Osteoblast (primary cell): ENCODE measurements around the gene OR2D3. TPM values are rescaled to one million over a fixed set of nuclear protein-coding genes. Genes with fewer than 3 reads are reported as not detected.
A peak's percentile ranks its signal among the peaks of the same experiment; 100 is the strongest.
"Not testable (repeated sequence)": the region's sequence is repeated elsewhere in the genome, so short reads cannot be mapped to it uniquely, and the experiment has no call there.

Experiments
- DNase-seq: peaks from one replicate; pipeline ENCODE4 v3.0.0; 2011; ENCODE audit warnings: low spot score, mixed read lengths; ENCODE audit not compliant: insufficient read length; ENCODE audit errors: missing footprints
- H2AFZ ChIP-seq: 2 replicates; pipeline ENCODE4 v1.6.0; 2011; ENCODE audit warnings: mild to moderate bottlenecking, low read length
- H3K27ac ChIP-seq: 2 replicates; pipeline ENCODE4 v1.5.1; 2011; ENCODE audit warnings: mild to moderate bottlenecking, low read depth, low read length, moderate library complexity
- H3K27me3 ChIP-seq: 2 replicates; pipeline ENCODE4 v1.6.0; 2012; ENCODE audit warnings: mild to moderate bottlenecking, control low read depth, inconsistent platforms, low read length, moderate library complexity; ENCODE audit not compliant: insufficient read depth
- H3K36me3 ChIP-seq: 2 replicates; pipeline ENCODE4 v1.5.1; 2011; ENCODE audit warnings: mild to moderate bottlenecking, low read length, control low read depth, moderate library complexity; ENCODE audit not compliant: insufficient read depth
- H3K4me1 ChIP-seq: 2 replicates; pipeline ENCODE4 v1.5.1; 2011; ENCODE audit warnings: mild to moderate bottlenecking, low read length, control low read depth, moderate library complexity; ENCODE audit not compliant: insufficient read depth
- H3K4me2 ChIP-seq: 2 replicates; pipeline ENCODE4 v1.6.0; 2011; ENCODE audit warnings: mild to moderate bottlenecking, low read length; ENCODE audit not compliant: insufficient read depth
- H3K4me3 ChIP-seq: fragments of 200-600 bp; sonication (generic); 3 replicates; pipeline ENCODE4 v1.5.1; 2012; ENCODE audit warnings: mild to moderate bottlenecking, low read length, inconsistent platforms; ENCODE audit not compliant: insufficient read depth
- H3K79me2 ChIP-seq: 2 replicates; pipeline ENCODE4 v1.6.0; 2012; ENCODE audit warnings: mild to moderate bottlenecking, low read length, control low read depth, inconsistent platforms; ENCODE audit not compliant: insufficient read depth
- H3K9me3 ChIP-seq: 2 replicates; pipeline ENCODE4 v1.5.1; 2011; ENCODE audit warnings: low read depth, low read length, control low read depth
- H4K20me1 ChIP-seq: 2 replicates; pipeline ENCODE4 v1.6.0; 2012; ENCODE audit warnings: mild to moderate bottlenecking, low read length, control low read depth; ENCODE audit not compliant: insufficient read depth
- CTCF ChIP-seq: IDR thresholded peaks from 2 replicates; pipeline ENCODE4 v1.5.1; 2011; ENCODE audit warnings: mild to moderate bottlenecking, low read depth, low read length, moderate library complexity; ENCODE audit errors: extremely low read depth
- total RNA-seq: library from RNA; depleted of rRNA; stranded (reverse); fragments of >200 nt; gene quantifications from 2 replicates; pipeline ENCODE4 v1.2.3, GENCODE V29; 2012

The OR2D3 gene
- total RNA-seq, 1 donor: not detected

- Histone ChIP-seq H3K4me1 (no peaks in the 10 kb centered on the region), H3K4me3 (no peak overlapping the region), H3K36me3 (no peaks in the 10 kb centered on the region), H3K9me3 (no peaks in the 10 kb centered on the region), H3K4me2 (no peak overlapping the region), H3K27ac (no peak overlapping the region), H4K20me1 (no peaks in the 10 kb centered on the region), H2AFZ (no peak overlapping the region), H3K27me3 (no peaks in the 10 kb centered on the region), H3K79me2 (no peaks in the 10 kb centered on the region)
- DNase-seq: no peak
- TF ChIP-seq CTCF: no peak
Measured at GRCh38 chr11:6962141-6962540, 41.3 kb downstream of the OR2D3 start.

- TF ChIP-seq CTCF: no peak
- Histone ChIP-seq H3K27me3 (no peaks in the 10 kb centered on the region), H3K27ac (no peak overlapping the region), H3K79me2 (no peaks in the 10 kb centered on the region), H2AFZ (no peak overlapping the region), H3K36me3 (no peaks in the 10 kb centered on the region), H3K4me3 (no peak overlapping the region), H3K9me3 (no peaks in the 10 kb centered on the region), H4K20me1 (no peaks in the 10 kb centered on the region), H3K4me2 (no peak overlapping the region), H3K4me1 (no peaks in the 10 kb centered on the region)
- DNase-seq: no peak
Measured at GRCh38 chr11:6962673-6963072, 41.9 kb downstream of the OR2D3 start.

- no peak overlapping the region for H3K4me2 ChIP-seq
- peak overlapping the region; percentile 51 for H3K27ac ChIP-seq
- no peaks in the 10 kb centered on the region for H3K36me3 ChIP-seq
- DNase-seq: peak; percentile 47
- no peaks in the 10 kb centered on the region for H4K20me1 ChIP-seq
- no peaks in the 10 kb centered on the region for H3K79me2 ChIP-seq
- no peak overlapping the region for H3K4me3 ChIP-seq
- H3K4me1 ChIP-seq: peaks cover 8% of the 10 kb centered on the region
- no peaks in the 10 kb centered on the region for H3K9me3 ChIP-seq
- peak overlapping the region; percentile 44 for H2AFZ ChIP-seq
- H3K27me3 ChIP-seq: no peaks in the 10 kb centered on the region
- no peak for TF ChIP-seq CTCF
Measured at GRCh38 chr11:6968816-6969215, 48.0 kb downstream of the OR2D3 start.

GRCh38 chr11:6969854-6970253 is 49.1 kb downstream of the OR2D3 start:
- H3K9me3 ChIP-seq, H3K79me2 ChIP-seq: not testable (repeated sequence)

More at GRCh38 chr11:6969854-6970253, 49.1 kb downstream of the OR2D3 start:
- not testable (repeated sequence) for H3K27ac ChIP-seq, H3K4me2 ChIP-seq, H3K4me1 ChIP-seq, H2AFZ ChIP-seq, H4K20me1 ChIP-seq, DNase-seq, H3K27me3 ChIP-seq, H3K4me3 ChIP-seq, H3K36me3 ChIP-seq

Other genes with a start within 250 kb of the OR2D3 start
- 29.5 and 29.7 TPM in 2 replicates for gene MRPL17, start 237.7 kb upstream of the OR2D3 start, total RNA-seq
- 0.29 and 0.36 TPM in 2 replicates for gene OR2AG2, start 149.0 kb upstream of the OR2D3 start, total RNA-seq
- not detected in 2 replicates for gene OR2AG1, start 138.0 kb upstream of the OR2D3 start, total RNA-seq
- gene OR6A2, start 121.3 kb upstream of the OR2D3 start, total RNA-seq: 0.36 and 0.59 TPM in 2 replicates
- not detected in 2 replicates for gene OR10A5, start 75.3 kb upstream of the OR2D3 start, total RNA-seq
- gene OR10A2, start 57.9 kb upstream of the OR2D3 start, total RNA-seq: not detected in 2 replicates
- not detected in 2 replicates for gene OR10A4, start 44.4 kb upstream of the OR2D3 start, total RNA-seq
- gene OR2D2, start 28.5 kb upstream of the OR2D3 start, total RNA-seq: 0.36 and 0.88 TPM in 2 replicates
- gene ZNF215, start 5.4 kb downstream of the OR2D3 start, total RNA-seq: 4.3 and 5.0 TPM in 2 replicates
- 3.6 and 4.7 TPM in 2 replicates for gene ZNF214, start 99.3 kb downstream of the OR2D3 start, total RNA-seq
- under 0.01 TPM in 1 of 2 replicates, not detected in the other for gene NLRP14, start 99.5 kb downstream of the OR2D3 start, total RNA-seq
- not detected in 2 replicates for gene RBMXL2, start 168.0 kb downstream of the OR2D3 start, total RNA-seq